ENCODE results near the gene ARHGAP5. TPM values are rescaled to one million over a fixed set of nuclear protein-coding genes. Genes with fewer than 3 reads are reported as not detected.
"Not testable (repeated sequence)": the region's sequence is repeated elsewhere in the genome, so short reads cannot be mapped to it uniquely, and the experiment has no call there.

ARHGAP5 gene
- total RNA-seq, 2 experiments from 2014 or later: 33.6 to 39.4 TPM

GRCh38 chr14:32104803-32105202, 27.7 kb downstream of the ARHGAP5 start:
- ChIA-PET POLR2A (no interaction called here), CTCF (no interaction called here)

GRCh38 chr14:32109676-32110547, 32.8 kb downstream of the ARHGAP5 start:
- CTCF ChIA-PET: no interaction called here
- POLR2A ChIA-PET: no interaction called here

- POLR2A ChIA-PET: no interaction called here
- CTCF ChIA-PET: no interaction called here
Observed at GRCh38 chr14:32110548-32110896, 33.4 kb downstream of the ARHGAP5 start.

DNA sequence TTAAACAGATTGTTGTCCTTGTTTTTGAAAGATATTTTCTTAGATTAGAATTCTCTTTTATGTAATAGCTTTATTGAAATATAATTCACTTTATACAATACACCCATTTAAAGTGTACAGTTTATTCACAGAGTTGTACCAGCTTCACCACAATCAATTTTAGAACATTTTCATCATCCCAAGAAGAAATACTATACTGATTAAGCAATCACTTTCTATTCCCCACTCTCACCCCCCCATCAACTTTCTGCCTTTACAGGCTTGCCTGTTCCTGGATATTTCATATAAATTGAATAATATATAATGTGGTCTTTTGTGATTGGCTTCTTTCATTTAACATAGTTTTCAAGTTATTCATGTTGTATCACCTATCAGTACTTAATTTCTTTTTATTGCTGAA, 44.4 kb downstream of the ARHGAP5 start:
- ChIA-PET POLR2A (no interaction called here), CTCF (no interaction called here)

- ChIA-PET CTCF (no interaction called here), POLR2A (no interaction called here)
Observed at GRCh38 chr14:32121948-32122347, 44.8 kb downstream of the ARHGAP5 start.

- CTCF ChIA-PET: not testable (repeated sequence)
Observed at GRCh38 chr14:32126899-32127730, 50.0 kb downstream of the ARHGAP5 start.

DNA sequence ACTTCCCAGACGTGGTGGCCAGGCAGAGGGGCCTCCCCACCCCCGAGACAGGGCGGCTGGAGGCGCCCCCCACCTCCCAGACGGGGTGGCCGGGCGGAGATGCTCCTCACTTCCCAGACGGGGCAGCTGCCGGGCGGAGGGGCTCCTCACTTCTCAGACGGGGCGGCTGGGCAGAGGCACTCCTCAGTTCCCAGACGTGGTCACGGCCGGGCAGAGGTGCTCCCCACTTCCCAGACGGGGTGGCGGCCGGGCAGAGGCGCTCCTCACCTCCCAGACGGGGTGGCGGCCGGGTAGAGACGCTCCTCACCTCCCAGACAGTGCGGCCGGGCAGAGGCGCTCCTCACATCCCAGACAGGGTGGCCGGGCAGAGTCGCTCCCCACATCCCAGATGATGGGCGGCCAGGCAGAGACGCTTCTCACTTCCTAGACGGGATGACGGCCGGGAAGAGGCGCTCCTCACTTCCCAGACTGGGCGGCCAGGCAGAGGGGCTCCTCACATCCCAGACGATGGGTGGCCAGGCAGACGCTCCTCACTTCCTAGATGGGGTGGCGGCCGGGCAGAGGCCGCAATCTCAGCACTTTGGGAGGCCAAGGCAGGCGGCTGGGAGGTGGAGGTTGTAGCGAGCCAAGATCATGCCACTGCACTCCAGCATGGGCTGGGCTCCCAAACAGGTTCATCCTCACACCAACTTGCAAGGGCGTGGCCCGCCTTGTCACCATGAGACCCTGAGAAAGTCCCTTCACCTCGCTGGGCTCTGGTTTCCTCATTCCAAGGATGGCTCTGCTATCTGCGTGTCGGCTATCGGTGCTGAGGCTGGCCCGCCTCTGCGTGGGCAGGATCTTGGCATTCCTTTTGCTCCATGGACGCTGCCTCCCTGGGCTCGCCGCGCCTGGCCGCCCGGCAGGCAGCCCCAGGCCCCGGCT, 50.9 kb downstream of the ARHGAP5 start:
- POLR2A ChIA-PET, CTCF ChIA-PET: not testable (repeated sequence)

More at GRCh38 chr14:32126899-32127730, 50.0 kb downstream of the ARHGAP5 start:
- POLR2A ChIA-PET: not testable (repeated sequence)

- ChIA-PET CTCF (no interaction called here), POLR2A (no interaction called here)
Observed at GRCh38 chr14:32128703-32129102, 51.6 kb downstream of the ARHGAP5 start.

DNA sequence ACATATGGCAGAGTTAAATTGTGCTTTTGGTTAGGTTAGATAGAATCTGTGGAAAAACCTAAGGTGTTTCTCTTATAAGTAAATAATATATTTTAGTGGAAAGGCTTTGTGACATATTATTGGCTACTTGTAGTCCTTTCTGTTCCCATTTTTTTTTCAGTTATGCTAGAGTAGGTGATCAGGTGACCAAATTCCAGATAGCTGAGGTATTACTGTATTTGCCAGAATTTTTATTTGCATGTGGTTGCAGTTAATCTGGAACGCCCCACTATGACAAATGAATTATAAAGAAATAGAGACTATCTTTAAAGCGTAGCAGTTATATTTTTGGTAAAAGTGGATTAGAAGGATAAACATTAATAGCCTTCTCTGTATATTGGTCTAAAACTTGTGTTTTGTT, 52.0 kb downstream of the ARHGAP5 start:
- ChIA-PET CTCF (no interaction called here), POLR2A (no interaction called here)

- POLR2A ChIA-PET, CTCF ChIA-PET: not testable (repeated sequence)
Observed at GRCh38 chr14:32131689-32132088, 54.6 kb downstream of the ARHGAP5 start.

DNA sequence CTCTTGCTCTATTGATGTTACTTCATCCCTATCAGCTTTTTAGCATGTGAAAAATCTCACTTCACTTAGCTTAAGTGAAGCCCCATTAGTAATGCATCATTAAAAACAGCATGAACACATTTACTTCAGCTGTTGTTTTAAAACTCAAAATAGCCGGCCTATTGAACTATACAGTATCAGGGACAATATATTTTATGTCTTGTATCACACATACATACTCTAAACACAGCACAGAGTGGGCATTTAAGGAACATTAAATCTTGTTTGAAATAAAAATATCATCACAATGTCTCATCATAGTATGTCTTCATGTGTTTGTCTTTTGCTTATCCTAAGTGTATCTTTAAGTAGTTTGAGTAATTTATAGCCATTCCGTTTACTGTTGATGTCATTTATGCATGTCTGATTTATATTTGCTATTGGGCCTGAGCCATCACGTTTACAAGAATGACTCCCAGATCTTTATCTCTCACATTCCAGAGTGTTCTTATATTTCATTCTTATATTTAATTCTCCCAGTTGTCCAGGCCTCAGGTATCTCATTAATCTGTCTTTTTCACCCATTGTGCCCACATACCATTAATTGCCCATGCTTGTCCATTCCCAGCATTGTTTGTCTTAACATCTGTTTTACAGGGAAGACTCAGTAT, 57.5 kb downstream of the ARHGAP5 start:
- POLR2A ChIA-PET: no interaction called here
- CTCF ChIA-PET: no interaction called here

- ChIA-PET POLR2A (no interaction called here), CTCF (no interaction called here)
Observed at GRCh38 chr14:32136027-32136825, 59.1 kb downstream of the ARHGAP5 start.

DNA sequence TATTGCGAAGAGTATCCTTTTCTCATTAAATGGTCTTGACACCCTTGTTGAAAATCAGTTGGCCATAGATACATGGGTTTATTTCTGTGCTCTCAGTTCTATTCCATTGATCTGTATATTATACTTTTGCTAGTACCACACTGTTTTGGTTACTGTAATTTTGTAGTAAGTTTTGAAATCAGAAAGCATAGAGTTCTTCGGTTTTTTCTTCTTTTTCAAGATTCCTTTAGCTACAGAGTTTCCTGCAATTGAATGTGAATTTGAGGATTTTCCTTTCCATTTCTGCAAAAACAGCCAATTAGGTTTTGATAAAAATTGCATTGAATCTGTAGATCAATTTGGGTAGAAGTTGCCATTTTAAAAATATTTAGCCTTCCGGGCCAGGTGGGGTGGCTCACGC, 60.2 kb downstream of the ARHGAP5 start:
- CTCF ChIA-PET: no interaction called here

GRCh38 chr14:32137892-32138291, 60.8 kb downstream of the ARHGAP5 start:
- ChIA-PET CTCF (no interaction called here), POLR2A (no interaction called here)

More for the DNA sequence above, 60.2 kb downstream of the ARHGAP5 start:
- POLR2A ChIA-PET: no interaction called here

DNA sequence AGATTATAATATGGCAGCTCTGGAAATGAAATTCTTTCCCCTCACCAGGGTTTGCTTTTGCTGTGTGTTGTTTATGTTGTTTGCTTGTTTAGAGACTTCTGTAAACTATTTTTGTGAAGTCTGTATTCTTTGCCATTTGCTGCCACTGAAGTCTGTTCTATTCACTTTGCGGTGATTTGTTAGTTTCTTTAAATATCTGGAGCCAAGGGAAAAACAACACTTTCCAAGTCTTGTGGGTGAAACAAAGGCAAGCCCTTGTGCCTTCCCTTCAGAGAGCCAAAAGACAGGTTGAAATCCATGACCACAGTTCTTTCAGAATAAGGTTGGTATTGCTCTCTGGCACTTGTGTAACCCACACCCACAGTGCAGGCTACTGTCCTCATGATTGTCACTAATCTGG, 65.2 kb downstream of the ARHGAP5 start:
- POLR2A ChIA-PET: no interaction called here
- CTCF ChIA-PET: no interaction called here

GRCh38 chr14:32142754-32143437, 65.8 kb downstream of the ARHGAP5 start:
- ChIA-PET POLR2A (no interaction called here), CTCF (no interaction called here)

- CTCF ChIA-PET: no interaction called here
- POLR2A ChIA-PET: no interaction called here
Observed at GRCh38 chr14:32150392-32150791, 73.3 kb downstream of the ARHGAP5 start.

DNA sequence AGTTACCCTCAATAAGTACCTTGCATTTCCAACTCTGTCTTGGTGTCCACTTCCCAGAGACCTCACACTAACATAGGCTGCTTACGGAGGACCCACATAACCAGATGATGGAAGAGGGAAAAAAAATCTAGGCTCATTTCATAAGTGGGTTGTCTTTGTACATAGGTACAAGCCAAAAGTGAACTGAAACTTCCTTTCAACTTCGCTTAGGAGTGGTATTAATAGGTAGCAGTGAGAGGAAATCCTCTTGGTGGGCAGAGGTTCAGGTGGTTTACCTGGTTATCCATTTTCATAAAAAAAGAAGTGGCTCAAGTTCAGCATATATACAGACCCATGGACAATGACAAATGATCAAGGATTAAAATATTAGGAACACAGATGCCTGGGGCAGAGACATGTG, 88.9 kb downstream of the ARHGAP5 start:
- ChIA-PET CTCF (no interaction called here), POLR2A (no interaction called here)

- CTCF ChIA-PET: no interaction called here
- POLR2A ChIA-PET: interaction anchor here (0.6 kb wide), 1 partner anchor 1590 kb away, joined by 3 read pairs; no protein-coding TSS in a partner anchor
Observed at GRCh38 chr14:32166924-32167323, 89.8 kb downstream of the ARHGAP5 start.

Measured in activated CD8-positive, alpha-beta memory T cell treated with anti-CD3 and anti-CD28 coated beads for 36 hours (primary cell).